Measurements from ENCODE around the gene RORC.

DNA sequence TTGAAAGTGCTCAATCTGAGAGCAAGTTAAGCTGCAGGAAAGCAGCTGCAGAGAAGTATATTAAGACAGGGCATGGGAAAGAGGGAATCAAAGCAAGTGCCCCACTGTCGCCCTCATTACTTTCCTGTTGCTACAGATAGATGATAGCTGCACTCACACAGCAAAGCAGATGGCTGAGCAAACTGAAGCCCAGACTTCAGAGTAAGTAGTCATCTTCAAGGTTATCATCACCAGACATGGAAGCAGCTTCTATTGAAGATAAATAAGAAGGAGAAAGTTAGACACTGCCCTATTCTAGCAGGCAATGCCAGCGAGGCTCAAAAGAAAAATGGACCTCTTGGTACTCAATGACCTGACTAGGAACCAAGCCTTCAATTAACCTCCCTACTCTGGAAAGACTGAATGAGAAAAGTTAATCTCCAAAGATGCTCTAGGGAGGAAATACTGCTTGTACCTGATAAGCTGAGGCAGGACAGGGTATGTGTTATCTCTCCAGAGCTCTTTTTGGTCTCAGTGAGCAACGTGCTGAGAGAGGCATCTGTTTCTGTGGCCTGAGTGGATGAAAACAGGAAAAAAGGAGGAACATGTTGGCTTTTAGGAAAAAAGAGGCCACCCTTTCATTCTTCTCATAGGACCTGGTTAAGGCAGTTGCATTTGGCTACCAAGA is 57.2 kb downstream of the RORC start:
- TF ChIP-seq, protein P1, sequence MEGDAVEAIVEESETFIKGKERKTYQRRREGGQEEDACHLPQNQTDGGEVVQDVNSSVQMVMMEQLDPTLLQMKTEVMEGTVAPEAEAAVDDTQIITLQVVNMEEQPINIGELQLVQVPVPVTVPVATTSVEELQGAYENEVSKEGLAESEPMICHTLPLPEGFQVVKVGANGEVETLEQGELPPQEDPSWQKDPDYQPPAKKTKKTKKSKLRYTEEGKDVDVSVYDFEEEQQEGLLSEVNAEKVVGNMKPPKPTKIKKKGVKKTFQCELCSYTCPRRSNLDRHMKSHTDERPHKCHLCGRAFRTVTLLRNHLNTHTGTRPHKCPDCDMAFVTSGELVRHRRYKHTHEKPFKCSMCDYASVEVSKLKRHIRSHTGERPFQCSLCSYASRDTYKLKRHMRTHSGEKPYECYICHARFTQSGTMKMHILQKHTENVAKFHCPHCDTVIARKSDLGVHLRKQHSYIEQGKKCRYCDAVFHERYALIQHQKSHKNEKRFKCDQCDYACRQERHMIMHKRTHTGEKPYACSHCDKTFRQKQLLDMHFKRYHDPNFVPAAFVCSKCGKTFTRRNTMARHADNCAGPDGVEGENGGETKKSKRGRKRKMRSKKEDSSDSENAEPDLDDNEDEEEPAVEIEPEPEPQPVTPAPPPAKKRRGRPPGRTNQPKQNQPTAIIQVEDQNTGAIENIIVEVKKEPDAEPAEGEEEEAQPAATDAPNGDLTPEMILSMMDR (IDR thresholded peaks at IDR 0.05; ENCODE audit: low read length) = no peak
- TF ChIP-seq EZH2 (IDR thresholded peaks at IDR 0.05; ENCODE audit: borderline replicate concordance, low read length) = no peak
